ENCODE data around the gene NCCRP1. TPM values are rescaled to one million over a fixed set of nuclear protein-coding genes. Genes with fewer than 3 reads are reported as not detected.
A peak's percentile ranks its signal among the peaks of the same experiment; 100 is the strongest.

Gene NCCRP1
- total and polyA plus RNA-seq, 2 donors (not counting 3 experiments of a cell fraction or from before 2014, with no cell fraction given) = 0.06 TPM; not detected in 1

DNA sequence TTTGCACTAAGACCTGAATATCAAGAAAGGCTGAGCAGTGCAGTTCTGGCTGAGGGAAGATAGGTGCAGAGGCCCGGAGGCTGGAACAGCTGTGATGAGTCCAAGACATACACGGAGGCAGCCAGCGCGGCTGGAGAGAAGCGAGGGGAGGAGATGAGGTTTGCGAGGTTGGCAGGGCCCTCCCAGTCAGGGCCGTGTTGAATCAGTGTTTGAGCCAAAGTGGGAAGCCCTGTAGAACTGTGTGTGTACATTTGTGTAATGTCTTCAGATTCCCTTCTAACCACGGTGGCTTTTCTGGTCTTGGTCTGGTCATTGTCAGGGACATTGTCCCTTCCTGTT lies 36.3 kb upstream of the NCCRP1 start:
- Histone ChIP-seq H3K27ac (ENCODE audit: insufficient read depth, low read depth, low read length) (no peak overlapping the region), H3K27me3 (ENCODE audit: control insufficient read depth in 2 of 2, insufficient read depth in 2 of 2, low read length in 2 of 2) (no peaks in the 10 kb centered on the region), H3K4me1 (ENCODE audit: control insufficient read depth, extremely low read depth, insufficient read depth, low read length) (peaks cover 9% of the 10 kb centered on the region), H3K9me3 (replicated peaks; ENCODE audit: control insufficient read depth, insufficient read depth, low read length) (no peaks in the 10 kb centered on the region), H3K4me3 (replicated peaks in 1 of 3; ENCODE audit: insufficient read depth in 1 of 3, low read depth in 1 of 3, low read length in 3 of 3) (no peak overlapping the region), H2AFZ (ENCODE audit: low read depth, low read length) (no peak overlapping the region), H3K4me2 (ENCODE audit: insufficient read depth, low read length) (no peak overlapping the region), H3K9me1 (replicated peaks; ENCODE audit: control insufficient read depth, extremely low read depth, insufficient read depth, low read length) (no peaks in the 10 kb centered on the region), H3K9ac (replicated peaks; ENCODE audit: extremely low read depth, insufficient read depth, low read length) (no peak overlapping the region), H3K36me3 (ENCODE audit: control insufficient read depth in 2 of 2, extremely low read depth in 1 of 2, insufficient read depth in 2 of 2, low read length in 2 of 2) (no peaks in the 10 kb centered on the region), H4K20me1 (replicated peaks; ENCODE audit: control insufficient read depth, extremely low read depth, insufficient read depth, low read length) (no peaks in the 10 kb centered on the region), H3K79me2 (ENCODE audit: control insufficient read depth, insufficient read depth, low read length) (peaks cover 30% of the 10 kb centered on the region)
- BruUV-seq (replicated peaks) = no TSS peak
- TF ChIP-seq EZH2 (IDR thresholded peaks at IDR 0.05; ENCODE audit: borderline replicate concordance, low read depth, low read length, severe bottlenecking) = no peak
- no peak for TF ChIP-seq POLR2AphosphoS5 (IDR thresholded peaks at IDR 0.05; ENCODE audit: insufficient read depth, low read depth, low read length)
- TF ChIP-seq GATA2 (IDR thresholded peaks at IDR 0.05; ENCODE audit: insufficient read depth, insufficient read length, low read depth, low read length) = no peak
- TF ChIP-seq MYC (IDR thresholded peaks at IDR 0.05; ENCODE audit: low read depth, low read length) = no peak
- no peak for TF ChIP-seq FOS (IDR thresholded peaks at IDR 0.05; ENCODE audit: borderline replicate concordance, insufficient read depth, low read length)
- no peak for TF ChIP-seq JUN (IDR thresholded peaks at IDR 0.05; ENCODE audit: borderline replicate concordance, insufficient read depth, insufficient read length, low read depth)
- no peak for TF ChIP-seq POLR2A (IDR thresholded peaks at IDR 0.05; ENCODE audit: low read depth, low read length)
- FAIRE-seq = peak; percentile 59
- ChIA-PET CTCF (no interaction called here), POLR2A (no interaction called here)
- peak; percentile 13 for DNase-seq (ENCODE audit: low read depth, low spot score)
- intact Hi-C loops (cut with micrococcal nuclease) = no loop called here
- dilution Hi-C loops (cut with MboI; ENCODE audit: extremely low pct_ligation_motif_present, low sequenced_read_pairs) = no loop called here

DNA sequence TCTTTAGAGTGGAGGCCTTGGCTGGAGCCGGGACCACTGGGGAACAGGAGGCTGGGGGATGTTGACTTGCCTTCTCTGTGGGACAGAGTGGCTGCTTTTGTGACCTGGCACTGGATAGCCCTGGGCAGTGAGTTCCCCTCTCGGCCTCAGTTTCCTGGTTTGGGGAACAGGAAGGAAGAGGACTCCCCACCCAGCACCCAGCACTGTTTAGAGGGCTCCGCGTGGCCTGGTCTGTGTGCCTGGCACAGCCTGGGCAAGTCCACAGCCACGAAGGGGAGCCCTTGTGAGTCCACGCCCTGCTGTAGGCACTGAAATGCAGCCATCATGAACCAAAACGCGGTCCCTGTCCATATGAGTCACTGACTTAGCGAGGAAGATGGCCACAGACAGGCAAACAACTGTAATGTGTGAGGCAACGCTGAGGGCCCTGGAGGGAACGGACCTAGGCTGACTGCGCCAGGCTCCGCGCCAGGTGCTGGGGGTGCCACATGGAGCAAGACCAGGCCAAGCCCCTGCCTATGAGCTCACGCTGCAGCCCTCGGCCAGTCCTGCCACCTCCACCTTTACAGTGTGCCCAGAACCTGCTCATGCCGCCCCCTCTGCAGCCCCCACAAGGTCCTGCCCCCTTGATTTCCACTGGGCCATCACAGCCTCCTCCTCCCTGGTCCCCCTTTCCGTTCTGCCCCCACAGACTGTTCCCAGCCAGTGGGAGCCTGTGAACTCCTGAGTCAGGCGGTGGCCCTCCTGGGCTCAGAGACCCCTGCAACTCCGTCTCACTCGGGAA lies 35.7 kb upstream of the NCCRP1 start:
- Histone ChIP-seq H3K4me3 (replicated peaks in 1 of 3; ENCODE audit: insufficient read depth in 1 of 3, low read depth in 1 of 3, low read length in 3 of 3) (no peak overlapping the region), H3K4me2 (ENCODE audit: insufficient read depth, low read length) (no peak overlapping the region), H3K9me1 (replicated peaks; ENCODE audit: control insufficient read depth, extremely low read depth, insufficient read depth, low read length) (no peaks in the 10 kb centered on the region), H3K4me1 (ENCODE audit: control insufficient read depth, extremely low read depth, insufficient read depth, low read length) (peaks cover 9% of the 10 kb centered on the region), H4K20me1 (replicated peaks; ENCODE audit: control insufficient read depth, extremely low read depth, insufficient read depth, low read length) (no peaks in the 10 kb centered on the region), H3K36me3 (ENCODE audit: control insufficient read depth in 2 of 2, extremely low read depth in 1 of 2, insufficient read depth in 2 of 2, low read length in 2 of 2) (no peaks in the 10 kb centered on the region), H3K9me3 (replicated peaks; ENCODE audit: control insufficient read depth, insufficient read depth, low read length) (no peaks in the 10 kb centered on the region), H3K9ac (replicated peaks; ENCODE audit: extremely low read depth, insufficient read depth, low read length) (no peak overlapping the region), H3K27me3 (ENCODE audit: control insufficient read depth in 2 of 2, insufficient read depth in 2 of 2, low read length in 2 of 2) (no peaks in the 10 kb centered on the region), H3K79me2 (ENCODE audit: control insufficient read depth, insufficient read depth, low read length) (peaks cover 26% of the 10 kb centered on the region), H2AFZ (ENCODE audit: low read depth, low read length) (no peak overlapping the region), H3K27ac (ENCODE audit: insufficient read depth, low read depth, low read length) (no peak overlapping the region)
- POLR2A ChIA-PET = no interaction called here
- CTCF ChIA-PET = no interaction called here
- dilution Hi-C loops (cut with MboI; ENCODE audit: extremely low pct_ligation_motif_present, low sequenced_read_pairs) = no loop called here
- DNase-seq (ENCODE audit: low read depth, low spot score) (peak; percentile 6), FAIRE-seq (no peak)
- intact Hi-C loops (cut with micrococcal nuclease) = no loop called here
- no peak for TF ChIP-seq GATA2 (IDR thresholded peaks at IDR 0.05; ENCODE audit: insufficient read depth, insufficient read length, low read depth, low read length)
- no peak for TF ChIP-seq POLR2A (IDR thresholded peaks at IDR 0.05; ENCODE audit: low read depth, low read length)
- TF ChIP-seq, protein P1, sequence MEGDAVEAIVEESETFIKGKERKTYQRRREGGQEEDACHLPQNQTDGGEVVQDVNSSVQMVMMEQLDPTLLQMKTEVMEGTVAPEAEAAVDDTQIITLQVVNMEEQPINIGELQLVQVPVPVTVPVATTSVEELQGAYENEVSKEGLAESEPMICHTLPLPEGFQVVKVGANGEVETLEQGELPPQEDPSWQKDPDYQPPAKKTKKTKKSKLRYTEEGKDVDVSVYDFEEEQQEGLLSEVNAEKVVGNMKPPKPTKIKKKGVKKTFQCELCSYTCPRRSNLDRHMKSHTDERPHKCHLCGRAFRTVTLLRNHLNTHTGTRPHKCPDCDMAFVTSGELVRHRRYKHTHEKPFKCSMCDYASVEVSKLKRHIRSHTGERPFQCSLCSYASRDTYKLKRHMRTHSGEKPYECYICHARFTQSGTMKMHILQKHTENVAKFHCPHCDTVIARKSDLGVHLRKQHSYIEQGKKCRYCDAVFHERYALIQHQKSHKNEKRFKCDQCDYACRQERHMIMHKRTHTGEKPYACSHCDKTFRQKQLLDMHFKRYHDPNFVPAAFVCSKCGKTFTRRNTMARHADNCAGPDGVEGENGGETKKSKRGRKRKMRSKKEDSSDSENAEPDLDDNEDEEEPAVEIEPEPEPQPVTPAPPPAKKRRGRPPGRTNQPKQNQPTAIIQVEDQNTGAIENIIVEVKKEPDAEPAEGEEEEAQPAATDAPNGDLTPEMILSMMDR (IDR thresholded peaks at IDR 0.05; ENCODE audit: extremely low read depth in 1 of 2, insufficient read depth in 1 of 2, low read depth in 1 of 2, low read length in 2 of 2) = no peak
- no peak for TF ChIP-seq FOS (IDR thresholded peaks at IDR 0.05; ENCODE audit: borderline replicate concordance, insufficient read depth, low read length)
- no peak for TF ChIP-seq JUN (IDR thresholded peaks at IDR 0.05; ENCODE audit: borderline replicate concordance, insufficient read depth, insufficient read length, low read depth)
- TF ChIP-seq, protein P2, sequence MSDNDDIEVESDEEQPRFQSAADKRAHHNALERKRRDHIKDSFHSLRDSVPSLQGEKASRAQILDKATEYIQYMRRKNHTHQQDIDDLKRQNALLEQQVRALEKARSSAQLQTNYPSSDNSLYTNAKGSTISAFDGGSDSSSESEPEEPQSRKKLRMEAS (IDR thresholded peaks at IDR 0.05; ENCODE audit: insufficient read depth, insufficient read length) = no peak
- TF ChIP-seq EZH2 (IDR thresholded peaks at IDR 0.05; ENCODE audit: borderline replicate concordance, low read depth, low read length, severe bottlenecking) = no peak
- TF ChIP-seq POLR2AphosphoS5 (IDR thresholded peaks at IDR 0.05; ENCODE audit: insufficient read depth, low read depth, low read length) = no peak
- no peak for TF ChIP-seq MYC (IDR thresholded peaks at IDR 0.05; ENCODE audit: low read depth, low read length)
- no TSS peak for BruUV-seq (replicated peaks)
